Measurements from ENCODE around the gene DCAF15.

Gene DCAF15

GRCh38 chr19:13931391-13932148, 20.7 kb upstream of the DCAF15 start:
- no peak for FAIRE-seq

GRCh38 chr19:13932149-13932637, 20.1 kb upstream of the DCAF15 start:
- FAIRE-seq, result no peak

- FAIRE-seq, result no peak
These were observed 19.4 kb upstream of the DCAF15 start for GRCh38 chr19:13932911-13933393.

GRCh38 chr19:13934785-13935109, 17.6 kb upstream of the DCAF15 start:
- FAIRE-seq, result no peak

GRCh38 chr19:13935765-13936510, 16.4 kb upstream of the DCAF15 start:
- FAIRE-seq, result no peak

GRCh38 chr19:13937479-13938300, 14.6 kb upstream of the DCAF15 start:
- no peak for FAIRE-seq

- FAIRE-seq, result no peak
These were observed 13.8 kb upstream of the DCAF15 start, which contains the start of gene PODNL1 for GRCh38 chr19:13938301-13939064. PODNL1 (minus strand) TSS chr19:13938417; CDS start chr19:13938181, 236 bp downstream.

- no peak for FAIRE-seq
These were observed 10.2 kb upstream of the DCAF15 start for GRCh38 chr19:13942023-13942684.

GRCh38 chr19:13946414-13946813, 5.9 kb upstream of the DCAF15 start:
- no peak for FAIRE-seq

GRCh38 chr19:13951043-13951442, 1.3 kb upstream of the DCAF15 start:
- no peak for FAIRE-seq

- no peak for FAIRE-seq
These were observed 533 bp upstream of the DCAF15 start for GRCh38 chr19:13951799-13952153.

GRCh38 chr19:13952931-13953531, 722 bp downstream of the DCAF15 start:
- FAIRE-seq, result no peak

GRCh38 chr19:13954185-13954584, 1.9 kb downstream of the DCAF15 start:
- FAIRE-seq, result no peak

GRCh38 chr19:13955662-13956364, 3.5 kb downstream of the DCAF15 start:
- FAIRE-seq, result no peak

GRCh38 chr19:13956365-13956744, 4.0 kb downstream of the DCAF15 start:
- FAIRE-seq, result no peak

GRCh38 chr19:13957051-13957450, 4.7 kb downstream of the DCAF15 start:
- FAIRE-seq, result no peak

GRCh38 chr19:13958043-13958442, 5.7 kb downstream of the DCAF15 start:
- no peak for FAIRE-seq

GRCh38 chr19:13959141-13959961, 7.0 kb downstream of the DCAF15 start:
- no peak for FAIRE-seq

GRCh38 chr19:13959962-13960862, 7.9 kb downstream of the DCAF15 start:
- no peak for FAIRE-seq

Measured in colon (tissue), 2 donors.